ENCODE data around the gene GSDME. TPM values are rescaled to one million over a fixed set of nuclear protein-coding genes. Genes with fewer than 3 reads are reported as not detected.

The GSDME gene
- polyA plus RNA-seq (2013): 22.7 and 23.9 TPM in 2 replicates

GRCh38 chr7:24757353-24758275, at the start of gene GSDME:
GSDME (minus strand) TSS chr7:24757464; CDS start chr7:24749774, 7,690 bp downstream.
- Histone ChIP-seq H3K9ac (ENCODE audit: low read length) (peak within 1 kb of the TSS; percentile 89), H3K9me3 (ENCODE audit: insufficient read depth, low read depth, low read length) (no peaks in the 10 kb centered on the region), H3K18ac (ENCODE audit: low read length) (peak within 1 kb of the TSS; percentile 82), H3K14ac (ENCODE audit: low read length) (peak within 1 kb of the TSS; percentile 89), H3K27me3 (ENCODE audit: insufficient read depth, low read length) (no peaks in the 10 kb centered on the region), H3K4me2 (ENCODE audit: low read length) (peak within 1 kb of the TSS; percentile 66), H3K36me3 (ENCODE audit: control insufficient read depth in 1 of 2, insufficient read depth in 2 of 2, low read length in 2 of 2) (no peaks in the 10 kb centered on the region), H4K12ac (ENCODE audit: low read depth, low read length) (peak within 1 kb of the TSS; percentile 79), H2BK120ac (ENCODE audit: insufficient read depth, low read length, poor library complexity) (peak within 1 kb of the TSS; percentile 84), H3K23ac (ENCODE audit: low read length) (no peak within 1 kb of the TSS), H2BK12ac (ENCODE audit: low read length) (peak within 1 kb of the TSS; percentile 56), H4K8ac (ENCODE audit: low read depth, low read length) (peak within 1 kb of the TSS; percentile 91), H3K4ac (ENCODE audit: low read depth, low read length) (peak within 1 kb of the TSS; percentile 76), H3K27ac (ENCODE audit: low read depth, low read length) (peak within 1 kb of the TSS; percentile 50), H3K4me1 (ENCODE audit: control insufficient read depth in 1 of 2, insufficient read depth in 2 of 2, low read length in 2 of 2) (peaks cover 8 to 15% of the 10 kb centered on the region in 2 experiments), H3K4me3 (ENCODE audit: low read depth, low read length) (peak within 1 kb of the TSS; percentile 90), H3K79me1 (ENCODE audit: low read length) (peaks cover 11% of the 10 kb centered on the region), H3K79me2 (ENCODE audit: control insufficient read depth, insufficient read depth, low read length, poor library complexity) (peaks cover 9% of the 10 kb centered on the region), H2BK5ac (ENCODE audit: low read depth, low read length, poor library complexity) (peak within 1 kb of the TSS; percentile 70), H4K91ac (ENCODE audit: low read depth, low read length) (peak within 1 kb of the TSS; percentile 83), H2AFZ (ENCODE audit: insufficient read depth, low read length, poor library complexity) (peak within 1 kb of the TSS; percentile 92), H2AK5ac (ENCODE audit: low read length) (no peak within 1 kb of the TSS)
- peak; percentile 54 to 70 for DNase-seq
- no CpG with 5 or more reads among the region's 81 CpGs for WGBS (ENCODE audit: extremely low coverage, insufficient coverage, insufficient read length)

- no peak overlapping the region for H2AFZ ChIP-seq (ENCODE audit: insufficient read depth, low read length, poor library complexity)
- H2BK5ac ChIP-seq (ENCODE audit: low read depth, low read length, poor library complexity): no peak overlapping the region
- H3K27ac ChIP-seq (ENCODE audit: low read depth, low read length): no peak overlapping the region
- no CpG with 5 or more reads among the region's 5 CpGs for WGBS (ENCODE audit: extremely low coverage, insufficient coverage, insufficient read length)
- H3K18ac ChIP-seq (ENCODE audit: low read length): no peak overlapping the region
- no peaks in the 10 kb centered on the region for H3K79me1 ChIP-seq (ENCODE audit: low read length)
- peaks cover 0 to 4% of the 10 kb centered on the region in 2 experiments for H3K36me3 ChIP-seq (ENCODE audit: control insufficient read depth in 1 of 2, insufficient read depth in 2 of 2, low read length in 2 of 2)
- H4K8ac ChIP-seq (ENCODE audit: low read depth, low read length): no peak overlapping the region
- no peak overlapping the region for H3K9ac ChIP-seq (ENCODE audit: low read length)
- DNase-seq: peak in 1 of 2 donors; percentile 70
- H4K91ac ChIP-seq (ENCODE audit: low read depth, low read length): no peak overlapping the region
- no peak overlapping the region for H3K4me2 ChIP-seq (ENCODE audit: low read length)
- no peak overlapping the region for H3K23ac ChIP-seq (ENCODE audit: low read length)
- no peaks in the 10 kb centered on the region for H3K27me3 ChIP-seq (ENCODE audit: insufficient read depth, low read length)
- no peak overlapping the region for H3K4me3 ChIP-seq (ENCODE audit: low read depth, low read length)
- no peak overlapping the region for H4K12ac ChIP-seq (ENCODE audit: low read depth, low read length)
- no peak overlapping the region for H2BK120ac ChIP-seq (ENCODE audit: insufficient read depth, low read length, poor library complexity)
- H3K4me1 ChIP-seq (ENCODE audit: control insufficient read depth in 1 of 2, insufficient read depth in 2 of 2, low read length in 2 of 2): no peaks in the 10 kb centered on the region
- H2AK5ac ChIP-seq (ENCODE audit: low read length): no peak overlapping the region
- no peak overlapping the region for H3K14ac ChIP-seq (ENCODE audit: low read length)
- no peaks in the 10 kb centered on the region for H3K9me3 ChIP-seq (ENCODE audit: insufficient read depth, low read depth, low read length)
- H3K4ac ChIP-seq (ENCODE audit: low read depth, low read length): no peak overlapping the region
- H2BK12ac ChIP-seq (ENCODE audit: low read length): no peak overlapping the region
- H3K79me2 ChIP-seq (ENCODE audit: control insufficient read depth, insufficient read depth, low read length, poor library complexity): no peaks in the 10 kb centered on the region
Measured at GRCh38 chr7:24802300-24802699, 45.0 kb upstream of the GSDME start.

- no peaks in the 10 kb centered on the region for H3K9me3 ChIP-seq (ENCODE audit: insufficient read depth, low read depth, low read length)
- no peaks in the 10 kb centered on the region for H3K79me1 ChIP-seq (ENCODE audit: low read length)
- no peak overlapping the region for H3K23ac ChIP-seq (ENCODE audit: low read length)
- H3K4me1 ChIP-seq (ENCODE audit: control insufficient read depth in 1 of 2, insufficient read depth in 2 of 2, low read length in 2 of 2): no peaks in the 10 kb centered on the region
- no peak overlapping the region for H2BK120ac ChIP-seq (ENCODE audit: insufficient read depth, low read length, poor library complexity)
- H3K27ac ChIP-seq (ENCODE audit: low read depth, low read length): no peak overlapping the region
- peak; percentile 30 to 76 for DNase-seq
- H3K4ac ChIP-seq (ENCODE audit: low read depth, low read length): no peak overlapping the region
- H2AK5ac ChIP-seq (ENCODE audit: low read length): no peak overlapping the region
- no peak overlapping the region for H2AFZ ChIP-seq (ENCODE audit: insufficient read depth, low read length, poor library complexity)
- H3K4me2 ChIP-seq (ENCODE audit: low read length): no peak overlapping the region
- no peak overlapping the region for H3K9ac ChIP-seq (ENCODE audit: low read length)
- no peak overlapping the region for H4K91ac ChIP-seq (ENCODE audit: low read depth, low read length)
- H3K14ac ChIP-seq (ENCODE audit: low read length): no peak overlapping the region
- peaks cover 0 to 4% of the 10 kb centered on the region in 2 experiments for H3K36me3 ChIP-seq (ENCODE audit: control insufficient read depth in 1 of 2, insufficient read depth in 2 of 2, low read length in 2 of 2)
- no peak overlapping the region for H4K8ac ChIP-seq (ENCODE audit: low read depth, low read length)
- no peaks in the 10 kb centered on the region for H3K79me2 ChIP-seq (ENCODE audit: control insufficient read depth, insufficient read depth, low read length, poor library complexity)
- no peak overlapping the region for H2BK12ac ChIP-seq (ENCODE audit: low read length)
- H3K4me3 ChIP-seq (ENCODE audit: low read depth, low read length): no peak overlapping the region
- no peak overlapping the region for H2BK5ac ChIP-seq (ENCODE audit: low read depth, low read length, poor library complexity)
- WGBS (ENCODE audit: extremely low coverage, insufficient coverage, insufficient read length): no CpG with 5 or more reads among the region's 2 CpGs
- no peak overlapping the region for H4K12ac ChIP-seq (ENCODE audit: low read depth, low read length)
- no peaks in the 10 kb centered on the region for H3K27me3 ChIP-seq (ENCODE audit: insufficient read depth, low read length)
- no peak overlapping the region for H3K18ac ChIP-seq (ENCODE audit: low read length)
Measured at GRCh38 chr7:24801883-24802282, 44.6 kb upstream of the GSDME start.

- H3K79me2 ChIP-seq (ENCODE audit: control insufficient read depth, insufficient read depth, low read length, poor library complexity): no peaks in the 10 kb centered on the region
Measured at GRCh38 chr7:24800667-24801066, 43.4 kb upstream of the GSDME start.

More at GRCh38 chr7:24800667-24801066, 43.4 kb upstream of the GSDME start:
- no peaks in the 10 kb centered on the region for H3K79me1 ChIP-seq (ENCODE audit: low read length)
- no CpG with 5 or more reads among the region's 9 CpGs for WGBS (ENCODE audit: extremely low coverage, insufficient coverage, insufficient read length)
- no peak overlapping the region for H3K27ac ChIP-seq (ENCODE audit: low read depth, low read length)
- H2AK5ac ChIP-seq (ENCODE audit: low read length): no peak overlapping the region
- no peaks in the 10 kb centered on the region for H3K4me1 ChIP-seq (ENCODE audit: control insufficient read depth in 1 of 2, insufficient read depth in 2 of 2, low read length in 2 of 2)
- no peak overlapping the region for H2AFZ ChIP-seq (ENCODE audit: insufficient read depth, low read length, poor library complexity)
- no peak overlapping the region for H4K12ac ChIP-seq (ENCODE audit: low read depth, low read length)
- H2BK12ac ChIP-seq (ENCODE audit: low read length): no peak overlapping the region
- no peaks in the 10 kb centered on the region for H3K9me3 ChIP-seq (ENCODE audit: insufficient read depth, low read depth, low read length)
- no peaks in the 10 kb centered on the region for H3K27me3 ChIP-seq (ENCODE audit: insufficient read depth, low read length)
- H4K91ac ChIP-seq (ENCODE audit: low read depth, low read length): no peak overlapping the region
- H2BK120ac ChIP-seq (ENCODE audit: insufficient read depth, low read length, poor library complexity): no peak overlapping the region
- peak in 1 of 2 donors; percentile 9 for DNase-seq
- H3K14ac ChIP-seq (ENCODE audit: low read length): no peak overlapping the region
- no peak overlapping the region for H3K4me2 ChIP-seq (ENCODE audit: low read length)
- peaks cover 0 to 4% of the 10 kb centered on the region in 2 experiments for H3K36me3 ChIP-seq (ENCODE audit: control insufficient read depth in 1 of 2, insufficient read depth in 2 of 2, low read length in 2 of 2)
- H3K23ac ChIP-seq (ENCODE audit: low read length): no peak overlapping the region
- no peak overlapping the region for H3K18ac ChIP-seq (ENCODE audit: low read length)
- H3K9ac ChIP-seq (ENCODE audit: low read length): no peak overlapping the region
- H3K4ac ChIP-seq (ENCODE audit: low read depth, low read length): no peak overlapping the region
- no peak overlapping the region for H3K4me3 ChIP-seq (ENCODE audit: low read depth, low read length)
- no peak overlapping the region for H2BK5ac ChIP-seq (ENCODE audit: low read depth, low read length, poor library complexity)
- H4K8ac ChIP-seq (ENCODE audit: low read depth, low read length): no peak overlapping the region

All from trophoblast cell (in vitro differentiated cells and primary cell).